Measurements from ENCODE around the gene ZNF326. TPM values are rescaled to one million over a fixed set of nuclear protein-coding genes. Genes with fewer than 3 reads are reported as not detected.

ZNF326 gene
- total and polyA plus RNA-seq, 10 of the 15 experiments (the other 5 are each of a cell fraction or from before 2014, with no cell fraction given): 7.1 to 29.4 (median 21.9) TPM

- Histone ChIP-seq H3K36me3 (ENCODE audit: control insufficient read depth in 2 of 2, insufficient read depth in 2 of 2, low read length in 1 of 2) (no peaks in the 10 kb centered on the region), H3K9me3 (replicated peaks; ENCODE audit: control insufficient read depth, insufficient read depth, low read length) (no peaks in the 10 kb centered on the region), H3K27me3 (replicated peaks in 1 of 2; ENCODE audit: control insufficient read depth in 2 of 2, insufficient read depth in 2 of 2, low read length in 1 of 2) (no peaks in the 10 kb centered on the region), H4K20me1 (ENCODE audit: control insufficient read depth, insufficient read depth) (no peaks in the 10 kb centered on the region), H3K9ac (ENCODE audit: control insufficient read depth, insufficient read depth, low read length) (no peak overlapping the region), H3K27ac (ENCODE audit: control insufficient read depth, insufficient read depth) (no peak overlapping the region), H2AFZ (ENCODE audit: control insufficient read depth, low read depth, low read length) (no peak overlapping the region), H3K4me2 (ENCODE audit: control insufficient read depth, insufficient read depth) (no peak overlapping the region), H3K79me2 (ENCODE audit: control insufficient read depth, insufficient read depth, low read length) (no peaks in the 10 kb centered on the region), H3K4me3 (no peak overlapping the region), H3K4me1 (ENCODE audit: control insufficient read depth, insufficient read depth, low read length) (peaks cover 9% of the 10 kb centered on the region; the same call in 1 of the 2 replicates)
- ChIA-PET SMC1A (ENCODE audit: uncharacterized antibody, unreplicated experiment) (interaction anchor here (0.8 to 2.0 kb wide), 6 partner anchors 9 to 344 kb away, joined by 3 to 7 read pairs (median 4); no protein-coding TSS in a partner anchor), CTCF (interaction anchor here (0.6 to 3.4 kb wide), 7 partner anchors 9 to 129 kb away, joined by 3 to 11 read pairs (median 4); no protein-coding TSS in a partner anchor), POLR2A (interaction anchor here (1.1 kb wide), 1 partner anchor 190 kb away, joined by 4 read pairs; no protein-coding TSS in a partner anchor), RAD21 (ENCODE audit: unreplicated experiment) (interaction anchor here (0.5 to 0.7 kb wide), 2 partner anchors 14 to 15 kb away, joined by 4 to 5 read pairs; no protein-coding TSS in a partner anchor)
- intact Hi-C loops (cut with micrococcal nuclease; ENCODE audit: unreplicated experiment) (no loop called here), in situ Hi-C loops (cut with MboI) (no loop called here)
- peak in 1 of 2 experiments; percentile 71; a peak in 1 of 4 replicates for TF ChIP-seq SRF (IDR thresholded peaks at IDR 0.05; ENCODE audit: low read depth in 2 of 2, low read length in 2 of 2)
- TF ChIP-seq EGR1 (IDR thresholded peaks at IDR 0.05; ENCODE audit: borderline replicate concordance in 1 of 2, low read depth in 2 of 2, low read length in 2 of 2): no peak
- TF ChIP-seq IKZF2 (IDR thresholded peaks at IDR 0.05): 0 out of 4 replicates have a peak, but pooled peaks of 1 of the 2 experiments have one; percentile 8
- FAIRE-seq (no peak), DNase-seq (ENCODE audit: low read depth, low spot score) (no peak), ATAC-seq (peak; percentile 71)
- no TSS peak for BruUV-seq (replicated peaks)
- WGBS (ENCODE audit: insufficient coverage, insufficient replicate concordance, low lambda C conversion rate, missing lambda C conversion rate): 0% methylated on average over 1 of the region's 1 CpG
Measured at GRCh38 chr1:89971600-89971999, 23.3 kb upstream of the ZNF326 start.

- Histone ChIP-seq H2AFZ (ENCODE audit: control insufficient read depth, low read depth, low read length) (no peak overlapping the region), H3K9me3 (replicated peaks; ENCODE audit: control insufficient read depth, insufficient read depth, low read length) (no peaks in the 10 kb centered on the region), H3K4me2 (ENCODE audit: control insufficient read depth, insufficient read depth) (no peak overlapping the region), H3K4me3 (no peak overlapping the region), H3K79me2 (ENCODE audit: control insufficient read depth, insufficient read depth, low read length) (no peaks in the 10 kb centered on the region), H3K36me3 (ENCODE audit: control insufficient read depth in 2 of 2, insufficient read depth in 2 of 2, low read length in 1 of 2) (no peaks in the 10 kb centered on the region), H3K27ac (ENCODE audit: control insufficient read depth, insufficient read depth) (no peak overlapping the region), H3K27me3 (replicated peaks in 1 of 2; ENCODE audit: control insufficient read depth in 2 of 2, insufficient read depth in 2 of 2, low read length in 1 of 2) (no peaks in the 10 kb centered on the region), H3K9ac (ENCODE audit: control insufficient read depth, insufficient read depth, low read length) (no peak overlapping the region), H4K20me1 (ENCODE audit: control insufficient read depth, insufficient read depth) (no peaks in the 10 kb centered on the region), H3K4me1 (ENCODE audit: control insufficient read depth, insufficient read depth, low read length) (peaks cover 6% of the 10 kb centered on the region; the same call in 1 of the 2 replicates)
- FAIRE-seq (no peak), DNase-seq (ENCODE audit: low read depth, low spot score) (no peak), ATAC-seq (no peak)
- in situ Hi-C loops (cut with MboI): no loop called here
- SMC1A ChIA-PET (ENCODE audit: uncharacterized antibody, unreplicated experiment): interaction anchor here (0.8 to 2.0 kb wide), 5 partner anchors 9 to 345 kb away, joined by 3 to 7 read pairs (median 4); no protein-coding TSS in a partner anchor
- RAD21 ChIA-PET (ENCODE audit: unreplicated experiment): interaction anchor here (0.5 kb wide), 1 partner anchor 14 kb away, joined by 4 read pairs; no protein-coding TSS in a partner anchor
- CTCF ChIA-PET: interaction anchor here (0.9 to 3.4 kb wide), 6 partner anchors 8 to 129 kb away, joined by 3 to 11 read pairs (median 4); no protein-coding TSS in a partner anchor
- BruUV-seq (replicated peaks): no TSS peak
- intact Hi-C loops (cut with micrococcal nuclease; ENCODE audit: unreplicated experiment): no loop called here
- POLR2A ChIA-PET: interaction anchor here (1.1 kb wide), 1 partner anchor 190 kb away, joined by 4 read pairs; no protein-coding TSS in a partner anchor
- TF ChIP-seq BCLAF1 (IDR thresholded peaks at IDR 0.05): no peak
- no peak for TF ChIP-seq ZNF622 (IDR thresholded peaks at IDR 0.05)
- no peak for TF ChIP-seq ZBED1 (IDR thresholded peaks at IDR 0.05; ENCODE audit: borderline replicate concordance)
- TF ChIP-seq USF1 (IDR thresholded peaks at IDR 0.05; ENCODE audit: borderline replicate concordance, extremely low read length, insufficient read depth, low read depth, low read length): no peak
- no peak for TF ChIP-seq REST (IDR thresholded peaks at IDR 0.05; ENCODE audit: low read depth, low read length)
Measured at GRCh38 chr1:89972024-89972423, 22.9 kb upstream of the ZNF326 start.
